ENCODE data around the gene DNAJC18. TPM values are rescaled to one million over a fixed set of nuclear protein-coding genes. Genes with fewer than 3 reads are reported as not detected.
"Not testable (repeated sequence)": the region's sequence is repeated elsewhere in the genome, so short reads cannot be mapped to it uniquely, and the experiment has no call there.

Gene DNAJC18
- total RNA-seq, 1 experiment from 2014 or later: 16.7 TPM

- no peak for DNase-seq (ENCODE audit: low spot score)
- Histone ChIP-seq H3K27me3 (replicated peaks; ENCODE audit: insufficient read depth, low read depth, low read length, poor library complexity) (no peaks in the 10 kb centered on the region), H3K36me3 (ENCODE audit: insufficient read depth, low read length, poor library complexity, severe bottlenecking) (no peaks in the 10 kb centered on the region), H3K4me1 (ENCODE audit: insufficient read depth, low read length, poor library complexity, severe bottlenecking) (peaks cover 5% of the 10 kb centered on the region), H3K27ac (ENCODE audit: low read depth, low read length, poor library complexity, severe bottlenecking) (no peak overlapping the region), H3K9me3 (ENCODE audit: low read depth, low read length, poor library complexity, severe bottlenecking) (no peaks in the 10 kb centered on the region), H3K4me3 (ENCODE audit: low read depth, low read length, poor library complexity, severe bottlenecking) (no peak overlapping the region)
- POLR2A ChIA-PET (ENCODE audit: low non-redundant PET): no interaction called here
- no peak for TF ChIP-seq EZH2 (IDR thresholded peaks at IDR 0.05; ENCODE audit: borderline replicate concordance, low read depth, low read length, poor library complexity, severe bottlenecking)
- TF ChIP-seq, protein P1, sequence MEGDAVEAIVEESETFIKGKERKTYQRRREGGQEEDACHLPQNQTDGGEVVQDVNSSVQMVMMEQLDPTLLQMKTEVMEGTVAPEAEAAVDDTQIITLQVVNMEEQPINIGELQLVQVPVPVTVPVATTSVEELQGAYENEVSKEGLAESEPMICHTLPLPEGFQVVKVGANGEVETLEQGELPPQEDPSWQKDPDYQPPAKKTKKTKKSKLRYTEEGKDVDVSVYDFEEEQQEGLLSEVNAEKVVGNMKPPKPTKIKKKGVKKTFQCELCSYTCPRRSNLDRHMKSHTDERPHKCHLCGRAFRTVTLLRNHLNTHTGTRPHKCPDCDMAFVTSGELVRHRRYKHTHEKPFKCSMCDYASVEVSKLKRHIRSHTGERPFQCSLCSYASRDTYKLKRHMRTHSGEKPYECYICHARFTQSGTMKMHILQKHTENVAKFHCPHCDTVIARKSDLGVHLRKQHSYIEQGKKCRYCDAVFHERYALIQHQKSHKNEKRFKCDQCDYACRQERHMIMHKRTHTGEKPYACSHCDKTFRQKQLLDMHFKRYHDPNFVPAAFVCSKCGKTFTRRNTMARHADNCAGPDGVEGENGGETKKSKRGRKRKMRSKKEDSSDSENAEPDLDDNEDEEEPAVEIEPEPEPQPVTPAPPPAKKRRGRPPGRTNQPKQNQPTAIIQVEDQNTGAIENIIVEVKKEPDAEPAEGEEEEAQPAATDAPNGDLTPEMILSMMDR (conservative IDR thresholded peaks at IDR 0.05; ENCODE audit: low read depth, low read length): no peak
- BruUV-seq (replicated peaks): no TSS peak
- CTCF ChIA-PET: no interaction called here
- intact Hi-C loops (cut with micrococcal nuclease; ENCODE audit: unreplicated experiment): no loop called here
Observed at GRCh38 chr5:139445325-139446170, 6.2 kb upstream of the DNAJC18 start.

DNA sequence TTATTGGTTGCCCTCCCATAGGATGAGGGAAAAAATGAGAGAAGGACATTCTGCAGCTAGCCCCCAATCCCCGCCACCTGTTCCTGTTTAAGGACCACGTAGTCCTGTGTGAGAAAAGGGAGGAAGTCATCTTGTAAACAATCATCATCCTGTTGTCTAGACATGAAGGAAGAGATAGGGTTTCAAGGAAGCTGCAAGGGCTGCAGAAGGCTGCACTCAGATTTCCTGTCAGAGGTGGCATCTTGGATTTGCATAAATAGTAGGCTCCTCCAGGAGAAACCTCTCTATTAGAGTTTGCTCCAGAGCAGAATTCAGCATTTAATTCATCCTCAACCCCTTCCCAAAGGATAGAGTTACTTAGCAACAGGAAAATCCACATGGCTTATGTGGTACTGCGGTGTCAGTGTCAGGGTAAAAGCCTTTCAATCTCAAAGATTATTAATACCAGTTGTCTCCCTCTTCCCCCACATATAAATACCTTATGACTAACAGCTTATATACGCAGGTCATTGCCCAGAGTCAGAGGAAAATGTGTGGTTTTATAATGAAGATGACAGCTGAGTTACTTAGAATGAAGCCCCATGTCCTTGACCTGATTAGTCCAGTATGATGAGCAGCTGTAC, 4.6 kb upstream of the DNAJC18 start:
- H3K4me1 ChIP-seq (ENCODE audit: insufficient read depth, low read length, poor library complexity, severe bottlenecking): peaks cover 10% of the 10 kb centered on the region
- ChIA-PET POLR2A (ENCODE audit: low non-redundant PET) (no interaction called here), CTCF (no interaction called here)
- intact Hi-C loops (cut with micrococcal nuclease; ENCODE audit: unreplicated experiment): no loop called here
- no peaks in the 10 kb centered on the region for H3K36me3 ChIP-seq (ENCODE audit: insufficient read depth, low read length, poor library complexity, severe bottlenecking)
- no peaks in the 10 kb centered on the region for H3K9me3 ChIP-seq (ENCODE audit: low read depth, low read length, poor library complexity, severe bottlenecking)
- no peak for TF ChIP-seq EZH2 (IDR thresholded peaks at IDR 0.05; ENCODE audit: borderline replicate concordance, low read depth, low read length, poor library complexity, severe bottlenecking)
- TF ChIP-seq, protein P1 (conservative IDR thresholded peaks at IDR 0.05; ENCODE audit: low read depth, low read length): no peak
- no peaks in the 10 kb centered on the region for H3K27me3 ChIP-seq (replicated peaks; ENCODE audit: insufficient read depth, low read depth, low read length, poor library complexity)
- no peak for DNase-seq (ENCODE audit: low spot score)
- BruUV-seq (replicated peaks): no TSS peak
- no peak overlapping the region for H3K27ac ChIP-seq (ENCODE audit: low read depth, low read length, poor library complexity, severe bottlenecking)
- no peak overlapping the region for H3K4me3 ChIP-seq (ENCODE audit: low read depth, low read length, poor library complexity, severe bottlenecking)

DNA sequence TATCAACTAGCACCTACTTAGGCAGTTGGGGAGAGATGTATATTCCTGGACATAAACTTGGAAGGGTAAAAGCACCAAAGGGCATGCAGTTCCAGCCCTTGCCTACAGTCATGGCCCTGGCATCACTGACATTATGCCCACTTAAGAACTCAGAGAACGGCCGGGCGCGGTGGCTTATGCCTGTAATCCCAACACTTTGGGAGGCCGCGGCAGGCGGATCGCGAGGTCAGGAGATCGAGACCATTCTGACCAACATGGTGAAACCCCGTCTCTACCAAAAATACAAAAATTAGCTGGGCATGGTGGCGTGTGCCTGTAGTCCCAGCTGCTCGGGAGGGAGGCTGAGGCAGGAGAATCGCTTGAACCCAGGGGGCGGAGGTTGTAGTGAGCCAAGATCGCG, 1.1 kb upstream of the DNAJC18 start:
- peaks cover 14% of the 10 kb centered on the region for H3K4me1 ChIP-seq (ENCODE audit: insufficient read depth, low read length, poor library complexity, severe bottlenecking)
- intact Hi-C loops (cut with micrococcal nuclease; ENCODE audit: unreplicated experiment); CTCF ChIA-PET; H3K9me3 ChIP-seq (ENCODE audit: low read depth, low read length, poor library complexity, severe bottlenecking); H3K36me3 ChIP-seq (ENCODE audit: insufficient read depth, low read length, poor library complexity, severe bottlenecking); H3K27ac ChIP-seq (ENCODE audit: low read depth, low read length, poor library complexity, severe bottlenecking); DNase-seq (ENCODE audit: low spot score); H3K27me3 ChIP-seq (replicated peaks; ENCODE audit: insufficient read depth, low read depth, low read length, poor library complexity); BruUV-seq (replicated peaks); H3K4me3 ChIP-seq (ENCODE audit: low read depth, low read length, poor library complexity, severe bottlenecking): not testable (repeated sequence)
- POLR2A ChIA-PET (ENCODE audit: low non-redundant PET): interaction anchor here (0.7 kb wide), 1 partner anchor 17 kb away, joined by 3 read pairs; no protein-coding TSS in a partner anchor

All from A673 (cell line).